VCaP (cell line): Measurements from ENCODE around the gene RAPGEF4.

Source experiments
- H3K27ac ChIP-seq: fragments of 450-650 bp; 2 replicates; pipeline ENCODE4 v1.5.1; 2017
- TF ChIP-seq, protein P1 (sequence below): fragments of 450-650 bp; conservative IDR thresholded peaks from 2 replicates; pipeline ENCODE4 v1.5.1; 2017; ENCODE audit warnings: mild to moderate bottlenecking, moderate library complexity

RAPGEF4 gene

DNA sequence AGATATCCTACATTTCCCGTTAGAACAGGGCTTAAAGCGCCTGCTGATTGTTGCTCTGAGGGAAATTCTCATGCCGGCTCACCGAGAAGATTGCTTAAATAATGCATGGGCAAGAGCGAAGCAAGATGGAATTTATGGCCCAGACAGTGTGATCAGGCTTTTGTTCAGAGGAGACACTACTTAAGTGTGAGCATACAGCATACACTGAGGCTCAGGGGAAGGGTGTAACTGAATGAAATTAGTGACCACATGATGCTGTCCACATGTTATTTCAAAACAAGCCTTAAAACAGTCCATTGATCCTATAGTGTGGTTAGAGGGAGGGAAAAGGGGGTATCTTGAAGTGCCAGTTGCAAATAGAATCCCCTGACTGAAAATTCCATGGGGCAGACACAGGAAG is 125.5 kb downstream of the RAPGEF4 start:
- TF ChIP-seq, protein P1, sequence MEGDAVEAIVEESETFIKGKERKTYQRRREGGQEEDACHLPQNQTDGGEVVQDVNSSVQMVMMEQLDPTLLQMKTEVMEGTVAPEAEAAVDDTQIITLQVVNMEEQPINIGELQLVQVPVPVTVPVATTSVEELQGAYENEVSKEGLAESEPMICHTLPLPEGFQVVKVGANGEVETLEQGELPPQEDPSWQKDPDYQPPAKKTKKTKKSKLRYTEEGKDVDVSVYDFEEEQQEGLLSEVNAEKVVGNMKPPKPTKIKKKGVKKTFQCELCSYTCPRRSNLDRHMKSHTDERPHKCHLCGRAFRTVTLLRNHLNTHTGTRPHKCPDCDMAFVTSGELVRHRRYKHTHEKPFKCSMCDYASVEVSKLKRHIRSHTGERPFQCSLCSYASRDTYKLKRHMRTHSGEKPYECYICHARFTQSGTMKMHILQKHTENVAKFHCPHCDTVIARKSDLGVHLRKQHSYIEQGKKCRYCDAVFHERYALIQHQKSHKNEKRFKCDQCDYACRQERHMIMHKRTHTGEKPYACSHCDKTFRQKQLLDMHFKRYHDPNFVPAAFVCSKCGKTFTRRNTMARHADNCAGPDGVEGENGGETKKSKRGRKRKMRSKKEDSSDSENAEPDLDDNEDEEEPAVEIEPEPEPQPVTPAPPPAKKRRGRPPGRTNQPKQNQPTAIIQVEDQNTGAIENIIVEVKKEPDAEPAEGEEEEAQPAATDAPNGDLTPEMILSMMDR: no peak
- peak overlapping the region; percentile 89 for H3K27ac ChIP-seq

DNA sequence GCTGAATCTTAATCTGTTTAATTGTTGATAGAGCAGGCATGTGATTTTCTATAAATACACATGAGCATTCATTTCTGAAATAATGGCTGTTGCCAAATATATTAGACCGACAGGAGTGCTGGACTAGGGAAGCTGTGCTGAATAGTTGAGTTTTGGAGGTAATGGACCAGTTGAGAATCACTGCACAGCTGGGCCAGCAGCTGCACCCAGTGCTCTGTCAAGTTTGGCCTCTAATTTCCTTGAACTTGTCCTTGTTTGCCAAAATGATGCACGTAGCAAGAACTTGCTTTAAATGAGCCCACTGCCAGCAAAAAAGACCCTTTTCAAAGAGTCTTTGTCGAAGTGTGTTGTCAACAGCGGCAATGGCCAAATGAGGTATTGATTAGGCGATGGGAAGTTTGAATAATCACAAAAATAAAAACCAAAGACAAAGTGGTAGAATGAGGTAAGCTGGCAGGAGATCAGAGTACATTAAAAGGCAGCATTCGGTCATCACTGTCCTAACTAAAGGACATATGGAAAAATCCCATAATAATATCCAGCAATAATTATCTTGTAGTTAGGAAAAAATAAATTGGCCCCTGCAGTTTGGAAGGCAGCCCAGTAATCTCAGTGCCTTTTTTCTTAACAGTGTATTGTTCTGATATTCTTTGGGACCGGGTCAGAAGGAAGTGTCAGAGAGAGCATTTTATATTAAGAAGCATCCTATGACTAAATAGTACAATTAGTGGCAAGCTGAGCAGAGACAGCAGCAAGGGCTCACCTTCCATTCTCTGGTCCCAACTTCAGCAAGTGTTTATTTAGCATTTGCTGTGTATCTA is 126.2 kb downstream of the RAPGEF4 start:
- TF ChIP-seq, protein P1: no peak
- peak overlapping the region; percentile 89 for H3K27ac ChIP-seq

DNA sequence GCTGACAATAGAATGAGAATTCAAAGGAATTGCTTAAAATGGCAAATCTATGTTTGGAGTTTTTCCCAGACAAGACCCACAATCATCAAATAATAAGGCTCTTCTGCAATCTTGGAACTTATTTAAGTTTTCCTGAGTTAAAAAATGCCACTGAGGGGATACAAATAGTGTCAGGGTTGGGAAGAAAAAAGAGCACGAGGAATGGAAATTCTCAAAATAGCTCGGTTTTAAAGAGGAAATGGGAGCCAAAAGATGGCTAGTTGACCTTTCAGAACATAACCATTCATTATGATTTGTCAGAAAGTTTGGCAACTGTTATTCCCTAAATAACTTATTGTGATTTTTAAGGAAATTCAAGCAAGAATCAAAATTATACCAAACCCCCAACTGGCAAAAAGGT is 127.7 kb downstream of the RAPGEF4 start:
- H3K27ac ChIP-seq: no peak overlapping the region
- TF ChIP-seq, protein P1: no peak

DNA sequence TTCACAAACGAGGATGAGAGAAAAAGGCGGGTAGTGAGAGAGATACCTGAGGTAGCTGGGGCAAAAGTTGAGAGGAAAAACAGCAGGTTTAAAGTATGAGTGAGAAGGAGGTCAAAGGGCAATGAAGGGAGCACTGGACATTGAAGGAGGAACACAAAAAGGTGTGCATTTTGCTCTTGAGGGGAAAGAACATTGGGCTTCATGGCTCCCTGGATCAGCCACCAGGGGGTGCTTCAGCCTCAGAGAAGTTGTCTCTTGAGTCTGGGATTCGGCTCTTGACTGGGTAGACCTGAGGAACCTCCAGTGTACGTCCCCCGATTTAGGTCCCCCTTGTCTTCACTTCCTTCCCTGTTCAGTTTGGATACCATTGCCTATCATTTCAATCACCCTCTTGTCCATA is 128.5 kb downstream of the RAPGEF4 start:
- H3K27ac ChIP-seq: no peak overlapping the region
- TF ChIP-seq, protein P1: peak; percentile 42

DNA sequence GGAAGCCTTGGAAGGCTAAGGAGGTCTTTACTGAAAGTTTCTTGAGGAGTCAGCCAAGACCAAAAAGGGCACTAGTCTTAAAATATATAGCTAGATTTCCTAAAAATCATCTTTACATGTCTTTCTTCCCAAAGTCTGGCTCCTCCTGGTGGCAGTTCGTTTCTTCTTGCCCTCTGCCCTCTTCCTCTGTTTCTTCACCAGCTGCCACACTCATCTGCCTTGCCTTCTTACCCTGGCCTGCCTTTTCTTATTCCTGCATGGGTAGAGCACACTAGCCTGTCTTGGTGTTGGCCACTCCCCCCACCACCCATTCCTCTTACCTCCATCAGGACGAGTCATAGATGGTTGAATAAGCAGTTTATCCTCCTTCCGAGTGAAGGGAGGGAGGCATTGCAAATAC is 129.8 kb downstream of the RAPGEF4 start:
- no peak overlapping the region for H3K27ac ChIP-seq
- TF ChIP-seq, protein P1: no peak

DNA sequence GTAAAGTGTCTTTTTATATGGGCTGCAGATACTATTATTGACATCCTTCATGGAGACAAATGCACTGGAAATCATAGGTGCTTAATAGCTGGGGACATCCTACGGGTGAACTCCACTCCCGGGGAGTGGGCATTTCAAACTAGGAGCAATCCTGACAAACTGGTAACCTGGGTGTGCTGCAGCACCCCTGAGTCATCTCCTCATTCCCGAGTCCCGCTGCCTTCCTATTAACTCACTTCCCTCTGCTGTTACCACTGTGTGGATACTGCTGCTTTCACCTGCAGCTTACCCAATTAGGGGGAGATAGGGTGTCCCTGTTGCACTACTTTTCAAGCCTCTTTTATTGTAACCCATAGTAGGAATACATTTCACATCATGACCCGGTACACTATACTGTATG is 134.2 kb downstream of the RAPGEF4 start:
- H3K27ac ChIP-seq: no peak overlapping the region
- TF ChIP-seq, protein P1: no peak

DNA sequence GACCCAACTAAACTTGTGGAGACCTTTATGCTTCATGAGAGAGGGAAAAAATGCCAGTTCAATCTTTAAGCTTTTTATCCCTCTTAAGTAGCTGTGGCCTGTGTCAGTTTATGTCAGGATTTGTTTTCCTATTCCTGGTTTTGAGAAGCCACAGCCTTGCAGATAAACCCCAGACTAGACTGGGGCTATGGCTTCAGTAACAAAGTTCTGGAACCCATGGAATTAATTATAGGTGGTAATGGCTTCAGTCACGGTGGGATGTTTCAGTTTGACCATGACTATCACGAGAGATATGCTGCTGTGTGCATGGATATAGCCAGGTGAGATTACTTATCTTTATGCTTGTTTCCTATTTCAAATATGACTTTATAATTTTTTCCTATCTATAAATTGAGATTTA is 134.8 kb downstream of the RAPGEF4 start:
- no peak overlapping the region for H3K27ac ChIP-seq
- TF ChIP-seq, protein P1: no peak
